ENCODE measurements around the gene RARS2.

GRCh38 chr6:87514831-87515230 is 75.0 kb downstream of the RARS2 start:
- TF ChIP-seq, protein P1, sequence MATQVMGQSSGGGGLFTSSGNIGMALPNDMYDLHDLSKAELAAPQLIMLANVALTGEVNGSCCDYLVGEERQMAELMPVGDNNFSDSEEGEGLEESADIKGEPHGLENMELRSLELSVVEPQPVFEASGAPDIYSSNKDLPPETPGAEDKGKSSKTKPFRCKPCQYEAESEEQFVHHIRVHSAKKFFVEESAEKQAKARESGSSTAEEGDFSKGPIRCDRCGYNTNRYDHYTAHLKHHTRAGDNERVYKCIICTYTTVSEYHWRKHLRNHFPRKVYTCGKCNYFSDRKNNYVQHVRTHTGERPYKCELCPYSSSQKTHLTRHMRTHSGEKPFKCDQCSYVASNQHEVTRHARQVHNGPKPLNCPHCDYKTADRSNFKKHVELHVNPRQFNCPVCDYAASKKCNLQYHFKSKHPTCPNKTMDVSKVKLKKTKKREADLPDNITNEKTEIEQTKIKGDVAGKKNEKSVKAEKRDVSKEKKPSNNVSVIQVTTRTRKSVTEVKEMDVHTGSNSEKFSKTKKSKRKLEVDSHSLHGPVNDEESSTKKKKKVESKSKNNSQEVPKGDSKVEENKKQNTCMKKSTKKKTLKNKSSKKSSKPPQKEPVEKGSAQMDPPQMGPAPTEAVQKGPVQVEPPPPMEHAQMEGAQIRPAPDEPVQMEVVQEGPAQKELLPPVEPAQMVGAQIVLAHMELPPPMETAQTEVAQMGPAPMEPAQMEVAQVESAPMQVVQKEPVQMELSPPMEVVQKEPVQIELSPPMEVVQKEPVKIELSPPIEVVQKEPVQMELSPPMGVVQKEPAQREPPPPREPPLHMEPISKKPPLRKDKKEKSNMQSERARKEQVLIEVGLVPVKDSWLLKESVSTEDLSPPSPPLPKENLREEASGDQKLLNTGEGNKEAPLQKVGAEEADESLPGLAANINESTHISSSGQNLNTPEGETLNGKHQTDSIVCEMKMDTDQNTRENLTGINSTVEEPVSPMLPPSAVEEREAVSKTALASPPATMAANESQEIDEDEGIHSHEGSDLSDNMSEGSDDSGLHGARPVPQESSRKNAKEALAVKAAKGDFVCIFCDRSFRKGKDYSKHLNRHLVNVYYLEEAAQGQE (IDR thresholded peaks at IDR 0.05; ENCODE audit: insufficient read depth in 1 of 2, low read depth in 2 of 2, low read length in 2 of 2) = no peak
- TF ChIP-seq TAF1 (IDR thresholded peaks at IDR 0.05; ENCODE audit: borderline replicate concordance, insufficient read depth, low read length) = no peak
- TF ChIP-seq POLR2AphosphoS5 (IDR thresholded peaks at IDR 0.05; ENCODE audit: low read depth, low read length) = no peak
- TF ChIP-seq FOXP2 (optimal IDR thresholded peaks at IDR 0.05; ENCODE audit: borderline replicate concordance, extremely low read depth, extremely low read length, insufficient read depth) = no peak

All from PFSK-1 (cell line).